Pons (tissue), 1 donor: ENCODE measurements around the gene POLD2.
"Not testable (repeated sequence)": the region's sequence is repeated elsewhere in the genome, so short reads cannot be mapped to it uniquely, and the experiment has no call there.

Experiments
- DNase-seq: peaks from one replicate; pipeline ENCODE4 v3.0.0-alpha.2; 2016; ENCODE audit warnings: low spot score

POLD2 gene

GRCh38 chr7:44138698-44139097 lies 15.3 kb upstream of the POLD2 start:
- no peak for DNase-seq

- no peak for DNase-seq
These were observed 13.4 kb upstream of the POLD2 start for GRCh38 chr7:44136731-44137130.

- DNase-seq = no peak
These were observed 11.7 kb upstream of the POLD2 start for GRCh38 chr7:44134943-44135628.

- no peak for DNase-seq
These were observed 9.9 kb upstream of the POLD2 start for GRCh38 chr7:44133295-44133694.

- no peak for DNase-seq
These were observed 8.7 kb upstream of the POLD2 start for GRCh38 chr7:44132039-44132438.

GRCh38 chr7:44131173-44132029 lies 8.1 kb upstream of the POLD2 start:
- no peak for DNase-seq

GRCh38 chr7:44128721-44129582 lies 5.6 kb upstream of the POLD2 start:
- DNase-seq = no peak

GRCh38 chr7:44127161-44127560 lies 3.8 kb upstream of the POLD2 start:
- DNase-seq = no peak

- not testable (repeated sequence) for DNase-seq
These were observed 3.2 kb upstream of the POLD2 start for GRCh38 chr7:44126574-44126973.

- no peak for DNase-seq
These were observed 1.5 kb upstream of the POLD2 start for GRCh38 chr7:44124822-44125202.

- no peak for DNase-seq
These were observed 819 bp downstream of the POLD2 start for GRCh38 chr7:44122529-44122928.

- DNase-seq = no peak
These were observed 1.5 kb downstream of the POLD2 start for GRCh38 chr7:44121761-44122420.

- no peak for DNase-seq
These were observed 3.0 kb downstream of the POLD2 start for GRCh38 chr7:44120395-44120794.

- DNase-seq = no peak
These were observed 3.4 kb downstream of the POLD2 start for GRCh38 chr7:44119829-44120380.

- DNase-seq = no peak
These were observed 5.4 kb downstream of the POLD2 start for GRCh38 chr7:44117801-44118429.

GRCh38 chr7:44116789-44117666 lies 6.3 kb downstream of the POLD2 start:
- DNase-seq = no peak

- no peak for DNase-seq
These were observed 7.1 kb downstream of the POLD2 start for GRCh38 chr7:44116087-44116788.

GRCh38 chr7:44114586-44115310 lies 8.6 kb downstream of the POLD2 start:
- peak; percentile 97 for DNase-seq
